Measurements from ENCODE around the gene JAZF1.

JAZF1 gene

GRCh38 chr7:27961255-27961654, 219.3 kb downstream of the JAZF1 start:
- Histone ChIP-seq H3K4me2 (ENCODE audit: low read length) (no peak overlapping the region), H3K9me2 (replicated peaks; ENCODE audit: control insufficient read depth, low read length) (no peaks in the 10 kb centered on the region)

GRCh38 chr7:27960415-27960814, 220.2 kb downstream of the JAZF1 start:
- Histone ChIP-seq H3F3A (ENCODE audit: control insufficient read depth, insufficient read depth) (no peaks in the 10 kb centered on the region), H3K27ac (ENCODE audit: low read depth, low read length) (no peak overlapping the region), H3K9me2 (replicated peaks; ENCODE audit: control insufficient read depth, low read length) (no peaks in the 10 kb centered on the region), H3K27me3 (ENCODE audit: control insufficient read depth, low read length) (no peaks in the 10 kb centered on the region), H3K4me1 (ENCODE audit: control insufficient read depth, low read length) (no peaks in the 10 kb centered on the region), H3K9me3 (ENCODE audit: control insufficient read depth, insufficient read depth, low read length) (no peaks in the 10 kb centered on the region), H3K79me2 (ENCODE audit: control insufficient read depth, low read length) (no peaks in the 10 kb centered on the region; the same call in 1 of the 2 replicates), H3K36me3 (ENCODE audit: control insufficient read depth, low read length) (no peaks in the 10 kb centered on the region), H3K4me3 (ENCODE audit: low read length) (no peak overlapping the region), H4K20me1 (ENCODE audit: control insufficient read depth, insufficient read depth, low read depth, low read length) (no peaks in the 10 kb centered on the region), H3K4me2 (ENCODE audit: low read length) (no peak overlapping the region)
- TF ChIP-seq EZH2phosphoT487 (IDR thresholded peaks at IDR 0.05; ENCODE audit: borderline replicate concordance, low read length) (no peak), CTCF (IDR thresholded peaks at IDR 0.05; ENCODE audit: low read depth, low read length, poor library complexity, severe bottlenecking) (no peak)

More at GRCh38 chr7:27961255-27961654, 219.3 kb downstream of the JAZF1 start:
- TF ChIP-seq CTCF (IDR thresholded peaks at IDR 0.05; ENCODE audit: low read depth, low read length, poor library complexity, severe bottlenecking), result no peak
- TF ChIP-seq EZH2phosphoT487 (IDR thresholded peaks at IDR 0.05; ENCODE audit: borderline replicate concordance, low read length), result no peak
- Histone ChIP-seq H3K9me3 (ENCODE audit: control insufficient read depth, insufficient read depth, low read length) (no peaks in the 10 kb centered on the region), H3F3A (ENCODE audit: control insufficient read depth, insufficient read depth) (no peaks in the 10 kb centered on the region), H3K4me3 (ENCODE audit: low read length) (no peak overlapping the region), H3K4me1 (ENCODE audit: control insufficient read depth, low read length) (peaks cover 1% of the 10 kb centered on the region; the same call in 1 of the 2 replicates), H3K27me3 (ENCODE audit: control insufficient read depth, low read length) (no peaks in the 10 kb centered on the region), H3K79me2 (ENCODE audit: control insufficient read depth, low read length) (peaks cover 3% of the 10 kb centered on the region; the same call in 1 of the 2 replicates), H3K36me3 (ENCODE audit: control insufficient read depth, low read length) (no peaks in the 10 kb centered on the region), H4K20me1 (ENCODE audit: control insufficient read depth, insufficient read depth, low read depth, low read length) (peaks cover 3% of the 10 kb centered on the region; the same call in 1 of the 2 replicates), H3K27ac (ENCODE audit: low read depth, low read length) (no peak overlapping the region)

GRCh38 chr7:27958933-27959548, 221.6 kb downstream of the JAZF1 start:
- Histone ChIP-seq H3K9me2 (replicated peaks; ENCODE audit: control insufficient read depth, low read length) (no peaks in the 10 kb centered on the region), H3K27ac (ENCODE audit: low read depth, low read length) (no peak overlapping the region), H3K4me1 (ENCODE audit: control insufficient read depth, low read length) (no peaks in the 10 kb centered on the region), H3K4me3 (ENCODE audit: low read length) (no peak overlapping the region), H3K79me2 (ENCODE audit: control insufficient read depth, low read length) (no peaks in the 10 kb centered on the region; the same call in 1 of the 2 replicates), H4K20me1 (ENCODE audit: control insufficient read depth, insufficient read depth, low read depth, low read length) (no peaks in the 10 kb centered on the region), H3F3A (ENCODE audit: control insufficient read depth, insufficient read depth) (no peaks in the 10 kb centered on the region), H3K27me3 (ENCODE audit: control insufficient read depth, low read length) (no peaks in the 10 kb centered on the region), H3K9me3 (ENCODE audit: control insufficient read depth, insufficient read depth, low read length) (no peaks in the 10 kb centered on the region), H3K36me3 (ENCODE audit: control insufficient read depth, low read length) (no peaks in the 10 kb centered on the region), H3K4me2 (ENCODE audit: low read length) (no peak overlapping the region)
- TF ChIP-seq CTCF (IDR thresholded peaks at IDR 0.05; ENCODE audit: low read depth, low read length, poor library complexity, severe bottlenecking) (no peak), EZH2phosphoT487 (IDR thresholded peaks at IDR 0.05; ENCODE audit: borderline replicate concordance, low read length) (no peak)

Measured in DOHH2 (cell line).